HG03442 (cell line): Measurements from ENCODE around the gene NOP56.
"Not testable (repeated sequence)": the region's sequence is repeated elsewhere in the genome, so short reads cannot be mapped to it uniquely, and the experiment has no call there.

Source experiments
- ATAC-seq: cut with Tn5 transposase; IDR thresholded peaks from one replicate; pipeline ENCODE4 v1.9.1; 2021; ENCODE audit warnings: mild to moderate bottlenecking, moderate library complexity; ENCODE audit not compliant: unreplicated experiment

The NOP56 gene

DNA sequence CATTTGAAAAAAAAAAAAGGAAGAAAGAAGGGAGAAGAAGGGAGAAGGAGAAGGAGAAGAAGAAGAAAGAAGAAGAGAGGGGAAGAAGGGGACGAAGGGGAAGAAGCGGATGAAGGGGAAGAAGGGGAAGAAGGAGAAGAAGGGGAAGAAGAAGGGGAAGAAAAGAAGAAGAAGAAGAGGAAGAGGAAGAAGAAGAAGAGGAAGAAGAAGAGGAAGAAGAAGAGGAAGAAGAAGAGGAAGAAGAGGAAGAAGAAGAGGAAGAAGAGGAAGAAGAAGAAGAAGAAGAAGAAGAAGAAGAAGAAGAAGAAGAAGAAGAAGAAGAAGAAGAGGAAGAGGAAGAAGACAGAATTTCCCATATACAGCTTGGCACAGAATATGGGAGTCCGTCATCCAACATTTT is 29.6 kb downstream of the NOP56 start:
- not testable (repeated sequence) for ATAC-seq

DNA sequence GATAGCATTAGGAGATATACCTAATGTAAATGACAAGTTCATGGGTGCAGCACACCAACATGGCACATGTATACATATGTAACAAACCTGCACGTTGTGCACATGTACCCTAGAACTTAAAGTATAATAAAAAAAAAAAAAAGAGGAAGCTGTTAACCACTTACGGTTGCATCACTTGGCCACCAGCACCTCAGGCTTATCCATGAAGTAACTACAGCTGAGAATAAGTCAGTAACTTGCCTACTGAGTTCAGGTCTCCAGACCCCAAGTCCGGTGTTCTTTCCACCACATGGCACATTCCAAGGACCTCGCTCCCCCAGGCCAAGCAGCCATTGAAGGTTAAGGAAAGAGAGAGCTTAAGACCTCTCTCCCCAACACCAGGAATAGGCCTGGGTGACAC is 32.4 kb downstream of the NOP56 start:
- ATAC-seq, result not testable (repeated sequence)

DNA sequence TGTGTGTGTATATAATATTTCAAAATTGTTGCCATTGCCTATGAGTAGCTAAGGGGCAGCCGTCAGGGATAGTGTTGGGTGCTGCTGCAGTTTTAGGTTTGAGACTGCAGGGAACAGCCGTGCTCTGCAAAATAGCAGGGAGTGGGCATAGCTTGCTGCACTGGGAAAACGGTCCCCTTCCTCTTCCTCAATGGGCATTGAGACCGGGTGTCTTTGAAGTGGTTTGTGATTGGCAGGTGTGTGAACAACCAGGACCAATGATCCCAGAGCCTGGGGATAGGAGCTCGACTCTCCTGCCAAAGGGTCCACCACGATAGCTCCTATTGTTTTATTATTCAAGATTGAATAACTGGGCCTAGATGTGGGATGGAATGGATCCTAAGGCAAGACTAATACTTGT is 35.1 kb downstream of the NOP56 start:
- ATAC-seq, result no peak

DNA sequence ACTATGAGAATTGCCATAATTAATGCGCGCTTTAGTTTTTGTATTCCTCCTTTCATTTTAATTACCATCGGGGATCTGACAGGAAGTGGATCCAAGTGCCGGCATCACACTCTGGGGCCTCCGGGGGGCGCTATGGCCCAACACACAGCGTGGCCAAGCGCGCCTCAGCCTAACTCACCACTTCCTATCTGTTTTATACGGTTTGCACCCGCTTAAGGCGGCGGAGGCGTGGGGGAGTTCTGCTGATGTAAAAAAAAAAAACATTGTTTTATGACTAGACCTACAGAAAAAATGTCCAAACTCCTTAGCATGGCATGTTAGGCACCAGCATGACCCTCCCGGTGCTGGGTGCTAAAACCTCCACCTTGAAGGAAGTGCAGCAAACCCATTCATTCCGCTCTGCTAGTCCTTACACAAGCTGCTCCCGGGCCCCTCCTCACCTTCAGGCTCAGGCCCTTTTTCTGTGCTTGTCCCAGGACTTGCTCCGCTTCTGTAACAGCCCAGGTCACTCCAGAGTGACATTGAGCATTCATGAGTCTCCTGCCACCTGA is 35.7 kb downstream of the NOP56 start:
- no peak for ATAC-seq

DNA sequence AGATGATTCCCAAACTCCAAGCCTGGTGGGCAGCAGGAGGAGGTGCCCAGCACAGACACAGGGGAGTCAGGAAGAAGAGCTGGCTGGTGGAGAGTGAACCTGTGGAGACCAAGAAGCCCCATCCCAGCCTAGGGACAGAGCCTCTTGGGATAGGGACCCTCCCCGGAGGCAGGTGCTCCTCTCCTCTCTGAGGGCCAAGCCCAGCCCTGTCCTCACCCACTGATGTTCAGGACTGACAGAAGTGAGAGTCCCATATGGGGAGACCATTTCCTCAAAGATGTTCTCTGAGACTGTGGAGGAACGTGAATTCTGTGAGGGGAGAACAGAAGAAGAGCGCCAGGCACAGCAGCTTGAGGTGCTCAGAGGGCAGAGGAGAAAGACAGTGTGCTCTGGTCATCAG is 37.8 kb downstream of the NOP56 start:
- no peak for ATAC-seq

DNA sequence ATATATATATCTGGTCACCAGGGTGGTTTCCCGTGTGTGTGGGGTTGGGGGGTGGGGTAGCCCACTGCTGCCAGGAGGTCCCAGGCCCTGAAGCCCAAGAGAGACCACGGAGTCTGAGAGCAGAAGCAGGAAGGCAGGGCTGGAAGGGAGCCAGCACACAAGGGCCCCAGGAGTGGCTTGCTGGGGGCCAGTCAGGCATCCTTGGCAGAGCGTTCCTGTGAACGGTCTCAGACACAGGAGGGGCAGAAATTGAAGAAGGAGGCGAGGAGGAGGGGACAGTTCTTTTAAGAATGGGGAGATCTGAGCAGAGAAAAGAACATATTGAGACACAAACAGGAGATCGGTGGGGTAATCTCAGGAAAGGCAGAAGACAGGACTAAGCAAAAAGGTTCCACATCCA is 38.3 kb downstream of the NOP56 start:
- ATAC-seq, result no peak

DNA sequence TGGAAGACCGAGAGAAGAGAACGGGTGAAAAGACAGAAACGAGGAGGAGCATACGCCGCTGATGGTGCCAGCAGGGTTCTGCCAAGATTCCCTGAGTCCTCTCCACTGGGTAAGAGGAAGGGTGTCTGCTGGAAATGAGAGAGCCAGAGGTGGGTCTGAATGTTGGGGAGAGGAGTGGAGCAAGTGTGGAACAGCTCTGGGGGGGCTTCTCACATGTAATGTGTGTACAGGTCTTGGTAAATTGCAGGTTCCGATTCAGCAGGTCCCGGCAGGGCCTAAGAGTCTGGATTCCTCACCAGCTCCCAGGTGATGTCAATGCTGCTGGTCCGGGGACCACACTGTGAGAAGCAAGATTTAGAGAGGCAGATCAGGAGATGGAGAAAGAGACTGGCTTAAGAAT is 38.7 kb downstream of the NOP56 start:
- no peak for ATAC-seq

DNA sequence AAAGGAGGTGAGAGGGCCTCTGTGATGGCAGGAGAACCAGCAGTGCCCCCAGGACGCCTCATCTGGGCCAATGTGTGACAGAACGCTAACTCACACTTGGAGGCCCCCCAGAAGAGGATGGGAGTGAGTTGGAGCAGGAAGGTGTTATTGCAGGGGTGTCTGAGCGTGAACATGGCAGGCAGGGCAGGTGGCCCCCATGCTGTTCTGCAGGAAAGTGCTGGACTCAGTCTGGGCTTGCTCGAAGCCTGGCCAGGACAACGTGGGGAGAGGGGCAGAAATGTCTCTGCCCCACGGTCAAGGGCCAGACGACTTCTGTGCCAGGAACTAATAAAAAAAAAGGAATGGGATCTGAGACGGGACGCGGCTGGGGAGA is 39.2 kb downstream of the NOP56 start:
- no peak for ATAC-seq

DNA sequence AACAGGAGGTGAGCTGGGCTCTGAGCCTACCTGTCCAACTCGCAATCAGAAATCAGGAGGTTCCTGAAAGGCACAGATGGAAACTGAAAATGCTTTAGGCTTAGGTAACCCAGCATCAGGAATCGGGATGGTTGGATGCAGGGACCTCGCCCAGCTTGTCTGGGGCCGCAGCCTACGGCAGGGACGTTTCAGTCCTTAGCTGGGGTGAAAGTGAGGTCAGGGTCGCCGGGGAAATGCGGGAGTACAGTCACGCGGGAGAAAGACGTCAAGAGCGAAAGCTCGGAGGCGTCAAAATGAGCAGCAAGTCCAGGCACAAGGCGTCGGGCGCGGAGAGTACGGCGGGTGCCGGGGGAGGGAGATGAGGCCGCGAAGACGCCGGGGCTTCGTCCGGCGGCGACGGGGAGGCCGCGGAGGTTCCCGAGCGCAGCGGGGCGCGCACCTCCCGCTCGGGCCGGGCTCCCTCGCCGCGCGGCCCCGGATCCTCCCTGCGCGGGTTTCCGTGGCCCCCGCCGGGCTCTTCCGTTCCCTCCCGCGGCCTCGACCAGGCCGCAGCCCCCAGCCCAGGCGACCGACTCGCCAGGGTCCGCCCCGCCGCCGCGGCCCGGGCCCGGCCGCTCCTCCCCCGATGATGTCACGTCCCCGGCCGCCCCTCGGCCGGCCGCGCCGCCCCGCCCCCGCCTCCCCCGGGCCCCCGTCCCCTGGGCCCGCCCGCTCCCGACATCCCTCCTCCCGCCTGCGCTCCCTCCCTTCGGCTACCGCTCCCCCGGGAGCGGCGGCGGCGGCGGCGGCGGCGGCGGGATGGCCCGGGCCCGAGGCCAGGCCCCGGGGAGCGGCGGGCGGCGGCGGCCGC is 39.8 kb downstream of the NOP56 start, which contains the start of gene EBF4:
Gene EBF4, plus strand, starts transcription at position 745 of the 850 bp plus-strand sequence. CDS start 866 bp downstream, outside the sequence.
- no peak for ATAC-seq

DNA sequence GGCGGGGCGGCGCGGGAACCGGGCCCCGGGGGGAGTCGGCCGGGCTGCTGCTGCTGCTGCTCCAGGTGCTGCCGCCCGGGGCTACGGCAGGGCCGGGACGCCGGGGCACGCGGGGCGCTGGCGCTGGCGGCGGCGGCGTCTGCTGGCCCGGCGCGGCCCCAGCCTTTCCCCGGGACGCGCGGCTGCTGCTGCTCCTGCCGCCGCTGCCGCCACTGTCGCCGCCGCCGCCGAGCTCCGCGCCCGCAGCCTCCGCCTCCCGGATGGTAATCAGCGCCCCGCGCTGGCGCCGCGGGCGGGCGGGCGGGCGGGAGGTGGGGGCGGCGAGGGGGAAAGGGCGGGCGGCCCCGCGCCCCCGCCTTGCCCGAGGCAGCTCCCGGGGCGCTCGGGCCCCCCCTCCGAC is 40.5 kb downstream of the NOP56 start:
- ATAC-seq, result no peak

DNA sequence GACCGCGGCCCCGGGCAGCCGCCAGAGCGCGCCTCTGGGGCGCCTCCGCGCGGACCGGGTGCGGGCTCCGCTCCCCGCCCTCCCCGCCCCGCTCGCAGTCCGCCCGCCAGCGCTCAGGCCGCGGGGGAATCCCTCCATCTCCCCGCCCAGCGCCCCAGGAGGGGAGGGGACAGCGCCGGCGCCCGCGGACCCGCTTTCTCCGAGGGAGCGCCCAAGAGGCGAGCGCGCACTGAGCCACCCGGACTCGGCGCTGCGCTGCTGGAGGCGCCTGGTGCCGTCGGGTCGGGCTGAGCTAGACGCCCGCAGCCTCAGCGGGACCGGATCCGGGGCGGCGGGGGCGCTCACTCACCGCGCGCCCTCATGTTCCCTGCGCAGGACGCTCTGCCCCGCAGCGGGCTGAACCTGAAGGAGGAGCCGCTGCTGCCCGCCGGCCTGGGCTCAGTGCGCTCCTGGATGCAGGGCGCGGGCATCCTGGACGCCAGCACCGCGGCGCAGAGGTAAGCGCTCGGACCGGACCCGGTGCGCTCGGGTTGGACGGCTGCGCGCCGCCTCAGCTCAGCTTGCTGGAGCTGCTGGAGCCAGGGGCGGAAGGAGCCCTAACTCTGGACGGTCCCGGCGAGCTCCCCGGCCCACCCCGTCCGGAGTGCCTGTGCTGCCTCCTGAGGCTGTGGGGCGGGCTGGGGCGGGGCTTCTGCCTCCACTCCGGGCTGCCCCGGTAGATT is 41.0 kb downstream of the NOP56 start:
- ATAC-seq, result no peak

DNA sequence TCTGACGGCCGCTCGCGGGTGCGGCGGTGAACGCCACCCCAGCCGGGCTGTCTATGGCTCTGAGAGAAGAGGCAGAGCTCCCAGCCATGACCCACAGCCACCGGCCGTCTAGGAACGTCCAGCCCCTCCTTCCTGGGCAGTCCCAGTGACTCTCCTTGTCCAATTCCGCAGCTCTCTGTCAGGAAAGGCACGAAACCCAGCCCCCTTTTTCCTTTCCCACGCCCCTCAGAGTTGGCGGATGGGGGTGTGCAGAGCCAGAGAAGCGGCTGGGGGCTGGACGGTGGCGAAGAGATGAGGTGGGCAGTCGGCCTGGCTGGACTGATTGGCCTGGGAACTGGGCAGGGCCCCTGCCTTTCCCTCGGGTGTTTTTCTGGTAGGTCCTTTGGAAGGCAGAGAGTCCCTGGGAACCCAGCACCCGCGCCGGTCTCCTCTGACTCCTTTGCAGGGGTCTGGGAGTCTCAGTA is 41.6 kb downstream of the NOP56 start:
- no peak for ATAC-seq

DNA sequence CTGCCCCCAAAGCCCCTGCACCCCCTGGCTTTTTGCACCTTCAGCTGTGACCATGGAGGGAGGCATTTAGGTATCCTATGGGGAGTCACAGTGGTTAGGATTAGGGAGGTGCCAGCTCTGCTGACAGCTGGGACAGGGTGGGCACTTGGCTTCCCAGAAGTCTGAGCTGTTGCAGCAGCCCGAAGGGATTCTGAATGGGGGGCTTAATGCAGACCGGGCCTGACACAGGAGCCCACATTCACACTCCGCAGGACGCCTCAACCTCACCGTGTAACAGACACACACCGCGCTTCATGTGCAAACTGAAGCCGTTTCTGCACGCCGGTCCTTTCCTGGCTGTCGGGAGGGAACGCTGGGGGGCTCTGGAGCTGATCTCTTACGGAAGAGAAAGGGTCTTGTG is 42.1 kb downstream of the NOP56 start:
- no peak for ATAC-seq

DNA sequence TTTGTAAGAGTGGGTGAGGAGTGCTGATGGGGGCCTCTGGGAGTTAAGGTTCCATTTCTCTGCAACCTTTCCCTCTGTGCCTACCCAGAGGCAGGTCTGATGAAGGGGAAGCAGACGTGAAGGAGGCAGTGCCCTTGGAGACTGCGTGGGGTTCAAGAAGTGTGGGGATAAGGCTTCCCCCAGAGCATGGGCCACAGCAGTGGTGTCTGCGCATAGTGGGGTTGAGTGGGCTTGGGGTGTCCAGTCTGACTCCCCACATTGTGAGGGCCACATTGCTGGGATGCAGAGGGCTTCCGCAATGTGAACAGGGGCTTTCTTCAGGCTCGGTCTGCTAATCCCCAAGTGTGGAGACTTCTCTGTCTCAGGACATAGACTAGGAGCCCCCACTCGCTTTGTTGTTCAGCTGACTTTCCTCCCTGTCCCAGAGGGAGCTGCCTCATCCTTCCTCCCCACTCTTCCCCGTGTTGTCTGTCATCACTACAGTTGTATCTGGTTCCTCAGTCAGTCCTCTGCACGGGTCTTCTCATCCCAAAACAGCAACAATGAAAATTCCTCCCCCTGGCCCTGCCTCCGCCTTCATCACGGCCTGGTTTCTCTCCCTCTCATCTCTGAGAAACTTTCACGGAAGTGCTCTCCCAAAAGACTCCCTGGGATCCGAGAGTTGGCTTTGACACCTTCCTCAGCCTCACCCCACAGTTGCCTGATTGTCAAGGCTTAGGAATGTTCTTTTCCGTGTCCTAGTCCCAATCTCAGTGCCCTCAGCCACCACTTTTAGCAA is 43.0 kb downstream of the NOP56 start:
- ATAC-seq, result no peak

DNA sequence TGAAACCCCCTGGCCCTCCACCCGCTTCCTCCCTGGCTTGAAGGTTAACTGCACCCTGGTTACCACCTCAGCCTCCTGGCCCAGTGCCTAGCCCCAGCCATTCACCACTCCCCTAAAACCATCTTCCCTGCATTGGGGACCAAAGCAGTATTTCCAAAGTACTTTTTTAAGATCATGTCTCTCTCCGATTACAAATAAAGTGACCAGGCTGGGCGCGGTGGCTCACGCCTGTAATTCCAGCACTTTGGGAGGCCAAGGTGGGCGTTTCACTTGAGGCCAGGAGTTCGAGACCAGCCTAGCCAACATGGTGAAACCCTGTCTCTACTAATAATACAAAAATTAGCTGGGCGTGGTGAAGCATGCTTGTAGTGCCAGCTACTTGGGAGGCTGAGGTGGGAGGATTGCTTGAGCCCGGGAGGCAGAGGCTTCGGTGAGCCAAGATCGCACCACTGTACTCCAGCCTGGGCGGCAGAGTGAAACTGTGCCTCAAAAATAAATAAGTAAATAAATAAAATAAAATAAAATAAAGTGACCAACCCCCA is 43.6 kb downstream of the NOP56 start:
- ATAC-seq, result not testable (repeated sequence)

DNA sequence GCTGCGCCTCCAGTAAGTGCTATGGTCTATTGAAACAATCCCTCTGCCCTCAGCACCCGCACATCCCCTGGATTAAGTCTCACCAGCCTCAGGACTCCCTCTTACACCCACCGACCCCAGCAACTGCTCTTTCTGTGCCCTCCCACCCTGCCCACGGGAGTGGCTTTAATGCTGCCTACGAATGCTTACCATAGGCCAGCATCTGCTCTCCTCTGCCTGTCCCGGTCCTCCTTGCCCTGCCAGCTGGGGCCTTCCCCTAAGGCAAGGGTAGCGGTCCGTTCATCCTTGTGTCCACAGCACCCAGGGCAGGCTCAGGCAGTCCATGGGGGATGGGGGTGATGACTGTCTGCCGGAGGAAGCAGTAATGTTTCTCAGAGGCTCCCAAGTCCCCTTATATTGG is 44.2 kb downstream of the NOP56 start:
- ATAC-seq, result no peak

DNA sequence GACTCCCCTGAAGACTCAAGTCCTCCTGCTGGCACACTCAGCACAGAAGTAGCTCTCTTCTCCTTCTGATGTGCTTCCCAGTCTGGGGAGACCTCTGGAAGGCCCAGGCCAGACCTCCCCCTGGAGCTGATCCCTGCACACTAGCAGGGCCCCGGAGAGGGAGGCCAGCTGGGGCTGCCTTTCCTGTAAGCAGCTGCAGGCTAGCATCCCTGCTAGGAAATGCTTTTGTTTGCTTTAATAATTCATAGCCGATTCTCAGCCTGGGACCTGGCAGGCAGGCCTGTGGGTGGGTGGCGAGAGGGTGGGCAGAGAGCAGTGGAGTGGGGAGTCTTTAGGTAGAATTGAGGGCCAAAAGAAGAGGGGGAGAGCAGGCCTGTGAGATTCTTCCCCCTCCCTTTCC is 45.3 kb downstream of the NOP56 start:
- no peak for ATAC-seq

DNA sequence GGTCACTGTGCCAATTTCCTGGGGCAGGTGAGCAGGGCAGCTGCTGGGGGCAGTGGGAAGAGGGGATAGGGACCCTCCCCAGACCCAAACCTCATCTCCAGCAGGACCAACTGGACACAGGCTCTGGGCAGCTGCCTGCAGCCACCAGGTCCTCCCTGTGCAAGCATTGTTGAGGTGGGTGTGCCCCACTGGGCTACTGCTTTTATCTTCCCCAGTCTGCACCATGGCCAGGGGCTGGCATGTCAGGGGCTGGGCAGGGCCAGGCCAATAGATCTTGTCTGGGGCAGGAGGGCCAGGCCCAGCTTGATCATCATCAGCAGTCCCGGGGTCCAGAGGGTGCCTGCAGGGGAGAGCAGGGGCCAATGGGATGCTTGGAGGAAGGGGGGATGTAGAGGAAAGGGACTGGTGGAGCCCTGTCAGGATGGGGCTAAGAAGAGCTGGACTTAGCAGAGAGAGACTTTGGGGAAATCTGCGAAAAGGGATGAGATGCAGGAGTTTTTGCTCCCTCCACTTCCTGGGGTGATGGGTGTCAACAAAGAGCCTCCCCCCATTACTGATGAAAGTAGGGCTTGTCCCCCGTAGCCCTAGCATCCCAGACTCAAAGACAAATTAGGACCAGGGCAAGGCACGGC is 45.9 kb downstream of the NOP56 start:
- ATAC-seq, result no peak

DNA sequence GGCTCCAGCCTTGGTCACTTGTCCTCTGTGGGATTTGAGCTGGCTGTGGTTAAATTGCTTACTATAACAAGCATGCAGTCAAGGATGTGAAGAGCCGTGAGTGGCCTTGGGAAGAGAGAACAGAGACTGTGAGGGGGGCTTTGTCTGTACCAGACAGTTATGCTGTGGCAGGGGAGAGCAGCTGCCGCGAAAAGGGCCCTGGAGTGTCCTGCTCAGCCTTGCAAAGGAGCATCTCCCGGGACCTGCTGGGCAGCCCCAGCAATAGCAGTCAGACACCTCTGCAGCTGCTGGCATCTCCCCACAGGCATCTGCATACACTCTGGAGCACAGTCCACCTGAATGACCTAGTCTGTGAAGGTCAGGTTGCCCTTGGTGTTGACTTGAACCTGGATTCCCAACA is 46.5 kb downstream of the NOP56 start:
- ATAC-seq, result no peak

DNA sequence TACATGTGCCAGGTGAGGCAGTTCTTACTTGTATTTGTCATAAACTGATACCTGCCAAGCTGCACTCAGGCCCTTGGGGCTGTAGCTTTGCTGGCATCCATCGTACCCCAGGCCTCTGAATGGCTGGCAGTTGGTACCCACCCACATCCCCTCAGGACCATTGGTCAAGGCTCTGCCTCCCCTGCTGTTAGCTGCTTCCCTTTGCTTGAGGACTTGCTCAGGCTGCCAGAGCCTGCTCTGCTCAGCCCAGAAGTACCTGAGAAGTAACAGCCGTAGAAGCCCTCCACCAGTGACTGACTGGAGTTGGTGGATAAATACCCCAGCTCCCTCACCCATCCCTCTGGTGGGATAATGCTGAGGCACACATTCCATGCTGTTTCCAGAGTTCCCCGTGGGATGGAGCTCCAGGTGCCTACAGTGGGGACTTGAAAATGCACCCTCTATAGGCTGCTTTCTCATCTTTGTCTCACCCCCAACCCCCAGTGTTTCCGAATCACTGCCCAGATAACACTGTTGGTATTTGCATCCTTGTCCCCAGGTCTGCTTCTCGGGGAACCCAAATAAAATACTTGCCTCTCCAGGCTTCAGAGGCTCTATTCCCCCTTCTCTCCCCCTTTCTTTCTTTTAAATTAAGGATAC is 47.5 kb downstream of the NOP56 start:
- ATAC-seq, result no peak
